SK-N-MC (cell line): ENCODE measurements around the gene IZUMO1.

Source experiments
- DNase-seq: peaks from one replicate; pipeline ENCODE4 v3.0.0-alpha.2; 2011; ENCODE audit warnings: low read depth, low spot score
- H3K27ac ChIP-seq: fragments of 200-600 bp; sonication (generic); 2 replicates; pipeline ENCODE4 v1.5.1; 2016; ENCODE audit warnings: mixed run types
- H3K36me3 ChIP-seq: fragments of 200-600 bp; sonication (generic); 2 replicates; pipeline ENCODE4 v1.6.1; 2017; ENCODE audit warnings: antibody characterized with exemption, low read length, mixed read lengths; ENCODE audit not compliant: insufficient read depth
- H3K4me3 ChIP-seq: fragments of 200-600 bp; sonication (generic); 2 replicates; pipeline ENCODE4 v1.5.1; 2016
- H3K9ac ChIP-seq: fragments of 200-600 bp; sonication (generic); 2 replicates; pipeline ENCODE4 v1.8.0; 2017; ENCODE audit warnings: mixed run types, mixed read lengths; ENCODE audit not compliant: insufficient read length
- H3K9me3 ChIP-seq: fragments of 200-600 bp; sonication (generic); 2 replicates; pipeline ENCODE4 v1.6.1; 2017; ENCODE audit warnings: low read depth, mild to moderate bottlenecking, antibody characterized with exemption, low read length, moderate library complexity, mixed read lengths
- EZH2 ChIP-seq: fragments of 200-600 bp; sonication (generic); IDR thresholded peaks from one replicate; pipeline ENCODE4 v1.6.1; 2017; ENCODE audit warnings: antibody characterized with exemption
- FOXP2 ChIP-seq: optimal IDR thresholded peaks from 2 replicates; pipeline ENCODE3; 2011; ENCODE audit warnings: mild to moderate bottlenecking, moderate library complexity; ENCODE audit not compliant: insufficient read depth; ENCODE audit errors: extremely low read length, control extremely low read depth
- POLR2AphosphoS5 ChIP-seq: IDR thresholded peaks from 2 replicates; pipeline ENCODE4 v1.6.1; 2012; ENCODE audit warnings: mild to moderate bottlenecking, low read depth, low read length, borderline replicate concordance

The IZUMO1 gene

DNA sequence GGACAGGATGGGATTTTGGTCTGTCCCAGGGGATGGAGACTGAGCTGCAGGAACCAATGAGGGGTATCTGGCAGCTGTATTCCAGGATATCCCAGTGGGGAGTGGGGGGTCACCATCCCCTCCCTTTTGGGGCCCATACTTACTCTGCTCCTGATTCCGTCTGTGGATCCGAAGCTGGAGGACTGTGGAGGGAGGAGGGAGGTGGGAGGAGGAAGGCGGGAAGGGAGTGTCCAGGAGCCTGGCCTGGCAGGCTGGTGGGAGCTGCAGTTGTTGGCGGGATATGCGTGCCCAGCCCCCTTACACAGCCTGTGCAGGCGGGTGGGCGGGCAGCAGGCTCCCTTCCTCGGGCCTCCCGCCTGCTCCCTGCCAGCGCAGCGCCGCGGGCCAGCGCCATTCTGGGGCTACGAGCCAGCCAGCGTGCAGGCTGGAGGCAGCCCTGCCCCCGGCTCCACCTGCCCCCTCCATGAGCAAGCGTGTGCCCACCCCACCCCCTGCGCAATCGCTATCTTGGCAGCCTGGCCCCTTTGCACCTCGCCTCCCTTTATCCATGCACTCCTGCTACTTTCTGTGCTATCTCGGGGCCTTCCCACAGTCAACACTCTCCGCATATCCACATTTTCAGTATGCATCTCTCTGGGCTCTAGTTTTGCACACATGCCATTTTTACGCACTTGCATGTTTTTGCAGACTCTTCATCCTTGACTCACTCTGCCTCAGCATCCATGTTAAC, 30.0 kb downstream of the IZUMO1 start:
- Histone ChIP-seq H3K27ac (peak overlapping the region; percentile 81), H3K9me3 (no peaks in the 10 kb centered on the region), H3K36me3 (peaks cover 5% of the 10 kb centered on the region; the same call in 1 of the 2 replicates), H3K4me3 (peak overlapping the region; percentile 76), H3K9ac (peak overlapping the region; percentile 52)
- peak; percentile 24 for DNase-seq
- TF ChIP-seq EZH2 (no peak), FOXP2 (peak; percentile 71), POLR2AphosphoS5 (peak; percentile 57; the same call in 1 of the 2 replicates)

DNA sequence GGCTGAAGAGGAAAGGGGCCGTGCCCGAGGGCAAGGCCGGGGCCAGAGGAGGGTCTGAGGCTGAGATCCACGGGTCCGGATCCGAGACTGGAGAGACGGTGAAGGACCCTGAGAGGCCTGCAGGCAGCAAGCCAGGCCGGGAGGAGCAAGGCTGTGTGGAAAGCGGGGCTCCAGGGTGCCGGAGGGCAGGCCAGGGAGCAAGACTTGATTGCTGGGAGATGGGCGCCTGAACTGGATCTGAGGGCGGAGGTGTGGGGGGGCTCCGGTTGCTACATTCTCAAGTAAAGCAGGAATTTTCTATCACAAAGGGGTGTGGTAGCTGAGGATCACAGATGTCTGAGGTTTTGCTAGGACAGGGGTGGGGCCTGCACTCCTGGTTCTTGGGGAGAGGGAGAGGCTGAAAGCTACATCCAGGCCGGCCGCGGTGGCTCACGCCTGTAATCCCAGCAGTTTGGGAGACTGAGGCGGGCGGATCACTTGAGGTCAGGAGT, 31.0 kb downstream of the IZUMO1 start:
- H3K4me3 ChIP-seq = peak overlapping the region; percentile 76
- peak; percentile 17; the same call in 1 of the 2 replicates for TF ChIP-seq POLR2AphosphoS5
- no peak for TF ChIP-seq FOXP2
- peak overlapping the region; percentile 60 for H3K9ac ChIP-seq

DNA sequence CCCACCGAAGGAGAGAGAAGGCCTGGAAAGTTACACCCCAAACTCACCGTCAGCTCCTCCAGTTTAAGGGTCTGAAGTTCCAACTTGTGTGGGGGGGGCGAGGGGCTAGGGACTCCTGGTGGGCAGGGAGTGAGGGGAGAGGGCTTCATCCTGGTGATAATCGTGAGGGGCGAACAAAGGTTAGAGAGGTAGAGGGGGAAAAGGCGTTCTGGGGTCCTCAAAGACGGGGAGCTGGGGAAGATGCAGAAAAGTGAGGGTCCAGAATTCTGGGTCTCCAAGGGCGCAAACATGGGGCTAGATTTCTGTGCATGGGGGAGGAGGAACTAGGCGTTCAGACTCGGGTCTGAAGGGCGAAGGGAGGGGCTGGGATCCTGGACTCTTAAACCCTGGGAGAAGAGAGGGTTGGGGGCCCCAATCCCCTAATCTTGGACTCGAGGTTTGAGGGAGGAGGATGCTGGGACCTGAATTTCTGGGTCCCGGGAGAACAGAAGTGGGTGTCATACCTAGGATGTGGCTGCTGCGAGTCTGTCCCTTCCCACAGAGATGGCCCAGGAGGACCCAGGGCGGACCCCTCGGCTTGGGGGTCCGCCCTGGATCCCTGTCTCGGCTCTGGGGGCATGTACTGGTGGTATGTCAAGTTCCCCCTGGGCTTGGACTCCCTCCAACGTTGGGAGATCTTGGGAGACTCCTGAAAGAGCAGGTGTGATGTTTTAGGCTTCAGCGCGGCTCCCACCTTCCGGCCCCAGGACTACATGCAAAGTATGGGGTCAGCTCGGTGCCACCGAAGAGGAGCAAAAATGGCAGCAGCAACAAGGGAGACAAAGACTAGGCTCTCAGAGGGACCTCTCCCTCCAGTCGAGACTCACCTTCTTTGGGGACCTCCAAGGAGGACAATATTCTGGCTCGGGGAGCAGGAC, 31.7 kb downstream of the IZUMO1 start:
- peak overlapping the region; percentile 68 for H3K9ac ChIP-seq
- H3K4me3 ChIP-seq = peak overlapping the region; percentile 76
- no peak for DNase-seq
- no peaks in the 10 kb centered on the region for H3K9me3 ChIP-seq
- peak overlapping the region; percentile 81 for H3K27ac ChIP-seq
- H3K36me3 ChIP-seq = peaks cover 5% of the 10 kb centered on the region; the same call in 1 of the 2 replicates
- TF ChIP-seq POLR2AphosphoS5 = no peak
- no peak for TF ChIP-seq FOXP2
- no peak for TF ChIP-seq EZH2

More for the DNA sequence above, 31.0 kb downstream of the IZUMO1 start:
- H3K27ac ChIP-seq = peak overlapping the region; percentile 81
- peaks cover 5% of the 10 kb centered on the region; the same call in 1 of the 2 replicates for H3K36me3 ChIP-seq
- DNase-seq = no peak
- H3K9me3 ChIP-seq = no peaks in the 10 kb centered on the region

DNA sequence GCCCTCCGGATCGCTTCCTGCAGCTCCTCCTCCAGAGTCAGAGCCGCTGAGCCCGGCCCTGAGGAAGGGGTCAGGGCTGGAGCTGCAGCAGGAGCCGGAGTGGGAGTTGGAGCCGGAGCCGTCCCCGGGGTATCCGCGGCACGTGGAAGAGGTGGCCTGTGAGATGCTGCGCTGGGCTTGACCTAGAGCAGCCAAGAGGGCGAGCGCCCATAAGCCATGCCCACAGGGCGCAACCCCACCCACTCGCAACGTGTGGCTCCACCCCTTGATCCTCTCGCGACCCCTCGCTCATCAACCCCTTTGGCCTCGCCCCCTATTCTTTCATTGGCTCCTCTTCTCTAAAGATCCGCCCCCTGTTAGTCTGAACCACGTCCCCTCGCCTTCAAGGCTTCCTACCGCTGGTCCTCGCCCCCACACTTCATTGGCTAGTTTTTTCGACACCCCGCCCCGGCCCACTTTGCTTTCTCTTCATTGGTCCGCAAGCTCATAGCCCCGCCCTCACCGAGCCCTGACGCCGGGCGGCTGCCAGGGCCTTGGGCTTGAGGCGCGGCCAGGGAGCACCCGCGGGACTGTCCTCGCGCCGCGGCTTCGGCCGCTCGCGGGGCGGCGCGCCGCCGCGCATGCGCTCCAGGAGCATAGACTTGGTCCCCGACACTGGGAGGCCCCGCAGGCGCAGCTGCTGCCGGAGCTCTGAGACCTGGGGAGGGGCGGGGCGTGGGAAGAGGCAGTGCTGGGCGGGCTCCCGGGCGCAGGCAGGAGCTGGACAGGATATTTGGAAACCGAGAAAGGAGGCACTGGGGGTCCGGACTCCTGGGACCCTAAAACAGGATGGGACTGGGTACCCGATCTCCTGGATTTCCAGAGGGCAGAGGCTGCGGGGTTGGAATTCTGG, 32.6 kb downstream of the IZUMO1 start:
- TF ChIP-seq EZH2 (no peak), POLR2AphosphoS5 (no peak; the same call in 1 of the 2 replicates), FOXP2 (no peak)
- peak overlapping the region; percentile 68 for H3K9ac ChIP-seq

DNA sequence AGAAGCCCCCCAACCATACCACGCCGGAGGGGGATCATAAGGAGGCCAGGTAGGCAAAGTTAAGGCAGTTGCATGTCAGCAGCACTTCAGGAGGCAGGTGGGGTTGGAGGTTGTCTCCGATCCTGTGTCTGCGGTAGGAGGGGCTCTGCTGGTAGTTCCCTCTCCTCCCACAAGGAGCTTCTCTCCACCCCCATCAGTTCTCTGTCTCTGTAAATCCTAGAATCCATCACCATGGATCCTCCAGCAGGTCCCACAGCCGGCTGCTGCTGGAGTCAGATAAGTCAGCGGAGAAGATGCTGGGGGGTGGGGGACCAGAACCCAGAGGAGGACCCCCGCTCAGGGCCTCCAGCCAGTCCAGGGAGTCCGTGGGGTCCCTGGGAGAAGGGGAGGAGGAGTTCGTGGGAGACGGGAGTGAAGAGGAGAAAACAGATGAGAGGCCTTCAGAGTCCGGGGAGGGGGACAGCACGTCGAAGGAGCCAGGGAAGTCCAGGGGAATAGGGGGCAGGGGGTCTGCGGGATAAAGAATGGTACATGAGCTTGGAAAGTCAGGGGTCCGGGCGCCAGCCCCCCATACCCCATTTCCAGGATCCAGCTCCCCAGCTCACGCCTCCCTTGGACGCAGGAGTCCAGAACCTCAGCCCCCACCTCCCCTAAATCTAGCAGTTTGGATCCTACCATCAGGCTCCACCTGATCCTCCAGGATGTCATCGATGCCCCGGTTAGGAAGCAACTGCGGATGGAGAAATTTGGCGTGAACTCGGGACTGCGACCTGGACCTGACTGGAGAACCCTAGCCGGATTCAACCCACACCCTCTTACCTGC, 33.5 kb downstream of the IZUMO1 start:
- H3K9ac ChIP-seq = no peak overlapping the region
- DNase-seq = no peak
- H3K4me3 ChIP-seq = no peak overlapping the region
- TF ChIP-seq FOXP2 (no peak), POLR2AphosphoS5 (no peak), EZH2 (no peak)
- no peaks in the 10 kb centered on the region for H3K9me3 ChIP-seq
- peaks cover 5% of the 10 kb centered on the region; the same call in 1 of the 2 replicates for H3K36me3 ChIP-seq
- H3K27ac ChIP-seq = no peak overlapping the region

More for the DNA sequence above, 32.6 kb downstream of the IZUMO1 start:
- Histone ChIP-seq H3K4me3 (peak overlapping the region; percentile 76), H3K36me3 (peaks cover 5% of the 10 kb centered on the region; the same call in 1 of the 2 replicates), H3K9me3 (no peaks in the 10 kb centered on the region), H3K27ac (peak overlapping the region; percentile 73)
- DNase-seq = peak; percentile 73

DNA sequence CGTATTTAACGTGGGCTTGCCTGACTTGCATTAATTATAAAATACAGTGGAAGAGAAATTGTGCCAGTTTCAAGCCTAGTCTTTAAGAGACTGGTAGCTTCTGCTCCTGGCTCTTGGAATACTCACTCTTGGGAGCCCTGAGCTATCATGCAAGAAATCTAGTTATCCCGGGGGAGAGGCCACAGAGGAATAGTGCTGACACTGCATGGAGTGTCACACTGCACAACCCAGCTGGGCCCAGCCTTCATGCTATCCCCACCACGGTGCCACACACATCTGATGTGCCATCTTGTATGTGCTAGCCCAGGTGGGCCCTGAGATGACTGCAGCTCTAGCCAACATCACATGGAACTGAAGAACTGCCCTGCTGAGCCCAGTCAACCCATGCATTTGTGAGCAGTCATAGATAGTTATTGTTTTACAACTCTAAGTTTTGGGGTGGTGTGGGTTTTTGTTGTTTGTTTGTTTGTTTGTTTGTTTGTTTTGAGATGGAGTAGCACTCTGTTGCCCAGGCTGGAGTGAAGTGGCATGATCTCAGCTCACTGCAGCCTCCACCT, 35.5 kb downstream of the IZUMO1 start:
- no peak overlapping the region for H3K4me3 ChIP-seq
- TF ChIP-seq FOXP2 = no peak
- no peak for TF ChIP-seq EZH2
- TF ChIP-seq POLR2AphosphoS5 = no peak; the same call in 1 of the 2 replicates
- H3K36me3 ChIP-seq = peaks cover 5% of the 10 kb centered on the region; the same call in 1 of the 2 replicates
- no peaks in the 10 kb centered on the region for H3K9me3 ChIP-seq
- H3K27ac ChIP-seq = no peak overlapping the region
- no peak for DNase-seq
- H3K9ac ChIP-seq = no peak overlapping the region
